HepG2 (cell line): ENCODE results near the gene DNALI1. TPM values are rescaled to one million over a fixed set of nuclear protein-coding genes. Genes with fewer than 3 reads are reported as not detected.
A peak's percentile ranks its signal among the peaks of the same experiment; 100 is the strongest.

Source experiments
- DPF2 ChIP-seq: sonication (generic); formaldehyde crosslinking; IDR thresholded peaks from 2 replicates; pipeline ENCODE4 v1.4.0; 2020; ENCODE audit warnings: mild to moderate bottlenecking, low read depth, missing genetic modification reagents, borderline replicate concordance
- GZF1 ChIP-seq: sonication (generic); formaldehyde crosslinking; IDR thresholded peaks from 2 replicates; pipeline ENCODE4 v1.5.1; 2020; ENCODE audit warnings: mild to moderate bottlenecking, missing genetic modification reagents
- HNRNPK ChIP-seq: fragments of 200-400 bp; formaldehyde crosslinking; IDR thresholded peaks from 2 replicates; pipeline ENCODE4 v1.6.1; 2018; ENCODE audit warnings: low read length, low read depth, moderate library complexity, mild to moderate bottlenecking; ENCODE audit not compliant: poor library complexity, severe bottlenecking
- PITX1 ChIP-seq: sonication (generic); formaldehyde crosslinking; IDR thresholded peaks from 2 replicates; pipeline ENCODE4 v1.5.1; 2020; ENCODE audit warnings: mild to moderate bottlenecking, missing genetic modification reagents
- ZBTB7A ChIP-seq: sonication (generic); formaldehyde crosslinking; IDR thresholded peaks from 2 replicates; pipeline ENCODE4 v1.8.0; 2022; ENCODE audit warnings: mild to moderate bottlenecking, missing genetic modification reagents
- ZMAT3 ChIP-seq: sonication (generic); formaldehyde crosslinking; conservative IDR thresholded peaks from 2 replicates; pipeline ENCODE4 v1.7.0; 2021; ENCODE audit warnings: missing genetic modification reagents
- ZMYM3 ChIP-seq: sonication (generic); formaldehyde crosslinking; IDR thresholded peaks from 2 replicates; pipeline ENCODE4 v1.5.1; 2020; ENCODE audit warnings: mild to moderate bottlenecking, missing genetic modification reagents
- ZNF431 ChIP-seq: sonication (generic); formaldehyde crosslinking; IDR thresholded peaks from 2 replicates; pipeline ENCODE4 v1.9.0; 2022; ENCODE audit warnings: missing genetic modification reagents, low read depth, mild to moderate bottlenecking, borderline replicate concordance
- polyA plus RNA-seq, 8 experiments: library from polyadenylated mRNA; depleted of rRNA in 3 of 8; stranded (reverse) in 7 of 8; unstranded in 1 of 8; fragments of >200 nt; fragmentation: Illumina TruSeq in 4 of 8; extraction: Trizol in 4 of 8; gene quantifications; 2 replicates each; pipeline versions ENCODE4 v1.2.1 to v1.2.3, GENCODE V29; 2011 to 2016; ENCODE audit warnings: low read depth in 4 of 8, missing spikeins in 1 of 8, mixed read lengths in 1 of 8; ENCODE audit not compliant: insufficient read depth in 1 of 8
- total RNA-seq, 5 experiments: library from RNA; depleted of rRNA; stranded (reverse); fragments of >200 nt; fragmentation: Illumina TruSeq; extraction: Trizol; gene quantifications; 2 replicates each; pipeline ENCODE4 v1.2.3, GENCODE V29; 2016; ENCODE audit warnings: low read depth in 1 of 5
- TF ChIP-seq, protein P1 (sequence below): sonication (generic); formaldehyde crosslinking; IDR thresholded peaks from 2 replicates; pipeline ENCODE4 v1.4.0; 2020; ENCODE audit warnings: mild to moderate bottlenecking, missing genetic modification reagents, borderline replicate concordance
- TF ChIP-seq, protein P2 (sequence below): IDR thresholded peaks from 2 replicates; pipeline ENCODE4 v1.6.1; 2016; ENCODE audit warnings: missing genetic modification reagents, missing compliant biosample characterization
- TF ChIP-seq, protein P3 (sequence below): sonication (generic); formaldehyde crosslinking; conservative IDR thresholded peaks from 2 replicates; pipeline ENCODE4 v1.4.0; 2020; ENCODE audit warnings: missing genetic modification reagents
- TF ChIP-seq, protein P4 (sequence below): sonication (generic); formaldehyde crosslinking; IDR thresholded peaks from 2 replicates; pipeline ENCODE4 v1.9.0; 2021; ENCODE audit warnings: missing genetic modification reagents, borderline replicate concordance
- TF ChIP-seq, protein P5 (sequence below): sonication (generic); formaldehyde crosslinking; IDR thresholded peaks from 2 replicates; pipeline ENCODE4 v1.5.0; 2020; ENCODE audit warnings: missing genetic modification reagents, mild to moderate bottlenecking, borderline replicate concordance
- TF ChIP-seq, protein P6 (sequence below): sonication (generic); formaldehyde crosslinking; IDR thresholded peaks from 2 replicates; pipeline ENCODE4 v1.4.0; 2020; ENCODE audit warnings: missing genetic modification reagents

DNALI1 gene
- total and polyA plus RNA-seq, 2 of the 13 experiments (the other 11 are each of a cell fraction or from before 2014, with no cell fraction given): 0.42 to 0.70 TPM

DNA sequence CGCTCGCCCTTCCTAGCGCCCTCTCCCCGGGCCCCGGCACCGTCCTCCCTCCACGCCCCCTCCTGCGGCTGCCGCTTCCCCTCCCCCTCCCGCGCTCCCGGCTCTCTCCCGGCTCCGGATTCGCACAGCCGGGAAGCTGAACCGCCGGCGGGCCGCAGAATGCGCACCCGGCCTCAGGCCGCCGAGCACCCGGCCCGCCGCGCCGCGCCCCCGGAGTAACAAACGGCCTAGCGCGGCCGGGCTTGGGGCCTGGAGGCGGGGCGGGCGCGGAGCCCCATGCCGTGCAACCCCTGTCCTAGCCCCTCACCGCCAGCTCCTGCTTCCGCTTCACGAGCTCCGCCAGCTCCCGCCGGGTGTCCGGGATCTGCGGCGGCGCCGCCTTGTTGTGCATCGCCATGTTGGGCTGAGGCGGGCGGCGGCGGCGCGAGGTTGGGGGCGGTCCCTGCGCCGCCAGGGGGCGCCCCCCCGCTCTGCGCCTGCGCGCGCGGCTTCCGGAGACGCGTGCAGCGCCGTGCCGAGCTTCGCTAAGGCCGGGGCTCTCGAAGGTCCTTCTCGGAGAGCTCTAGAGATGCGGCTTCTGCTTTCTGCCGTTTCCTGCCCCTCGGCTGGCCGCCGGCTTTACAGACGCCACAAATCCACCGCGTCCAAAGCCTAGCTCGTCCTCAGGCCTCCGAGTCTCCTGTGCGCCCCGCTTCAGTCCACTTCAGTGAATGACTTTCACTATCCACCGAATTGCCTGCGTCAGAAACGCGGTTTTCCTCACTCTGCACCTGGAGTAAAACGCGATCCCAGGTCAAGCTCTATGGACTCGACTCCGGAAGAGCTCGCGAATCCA lies 42.2 kb upstream of the DNALI1 start, which contains the start of gene MEAF6 (continued):
- peak; percentile 44 for TF ChIP-seq HNRNPK
- TF ChIP-seq, protein P1, sequence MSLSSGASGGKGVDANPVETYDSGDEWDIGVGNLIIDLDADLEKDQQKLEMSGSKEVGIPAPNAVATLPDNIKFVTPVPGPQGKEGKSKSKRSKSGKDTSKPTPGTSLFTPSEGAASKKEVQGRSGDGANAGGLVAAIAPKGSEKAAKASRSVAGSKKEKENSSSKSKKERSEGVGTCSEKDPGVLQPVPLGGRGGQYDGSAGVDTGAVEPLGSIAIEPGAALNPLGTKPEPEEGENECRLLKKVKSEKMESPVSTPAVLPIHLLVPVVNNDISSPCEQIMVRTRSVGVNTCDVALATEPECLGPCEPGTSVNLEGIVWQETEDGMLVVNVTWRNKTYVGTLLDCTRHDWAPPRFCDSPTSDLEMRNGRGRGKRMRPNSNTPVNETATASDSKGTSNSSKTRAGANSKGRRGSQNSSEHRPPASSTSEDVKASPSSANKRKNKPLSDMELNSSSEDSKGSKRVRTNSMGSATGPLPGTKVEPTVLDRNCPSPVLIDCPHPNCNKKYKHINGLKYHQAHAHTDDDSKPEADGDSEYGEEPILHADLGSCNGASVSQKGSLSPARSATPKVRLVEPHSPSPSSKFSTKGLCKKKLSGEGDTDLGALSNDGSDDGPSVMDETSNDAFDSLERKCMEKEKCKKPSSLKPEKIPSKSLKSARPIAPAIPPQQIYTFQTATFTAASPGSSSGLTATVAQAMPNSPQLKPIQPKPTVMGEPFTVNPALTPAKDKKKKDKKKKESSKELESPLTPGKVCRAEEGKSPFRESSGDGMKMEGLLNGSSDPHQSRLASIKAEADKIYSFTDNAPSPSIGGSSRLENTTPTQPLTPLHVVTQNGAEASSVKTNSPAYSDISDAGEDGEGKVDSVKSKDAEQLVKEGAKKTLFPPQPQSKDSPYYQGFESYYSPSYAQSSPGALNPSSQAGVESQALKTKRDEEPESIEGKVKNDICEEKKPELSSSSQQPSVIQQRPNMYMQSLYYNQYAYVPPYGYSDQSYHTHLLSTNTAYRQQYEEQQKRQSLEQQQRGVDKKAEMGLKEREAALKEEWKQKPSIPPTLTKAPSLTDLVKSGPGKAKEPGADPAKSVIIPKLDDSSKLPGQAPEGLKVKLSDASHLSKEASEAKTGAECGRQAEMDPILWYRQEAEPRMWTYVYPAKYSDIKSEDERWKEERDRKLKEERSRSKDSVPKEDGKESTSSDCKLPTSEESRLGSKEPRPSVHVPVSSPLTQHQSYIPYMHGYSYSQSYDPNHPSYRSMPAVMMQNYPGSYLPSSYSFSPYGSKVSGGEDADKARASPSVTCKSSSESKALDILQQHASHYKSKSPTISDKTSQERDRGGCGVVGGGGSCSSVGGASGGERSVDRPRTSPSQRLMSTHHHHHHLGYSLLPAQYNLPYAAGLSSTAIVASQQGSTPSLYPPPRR (CRISPR knock-in tag): peak; percentile 42; the same call in 1 of the 2 replicates
- 0 out of 2 replicates have a peak, but pooled peaks have one; percentile 30 for TF ChIP-seq GZF1 (CRISPR knock-in tag)
- TF ChIP-seq, protein P2, sequence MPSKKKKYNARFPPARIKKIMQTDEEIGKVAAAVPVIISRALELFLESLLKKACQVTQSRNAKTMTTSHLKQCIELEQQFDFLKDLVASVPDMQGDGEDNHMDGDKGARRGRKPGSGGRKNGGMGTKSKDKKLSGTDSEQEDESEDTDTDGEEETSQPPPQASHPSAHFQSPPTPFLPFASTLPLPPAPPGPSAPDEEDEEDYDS (CRISPR knock-in tag): peak; percentile 45; the same call in 1 of the 2 replicates
- peak; percentile 63; the same call in 1 of the 2 replicates for TF ChIP-seq PITX1 (CRISPR knock-in tag)
- TF ChIP-seq, protein P3, sequence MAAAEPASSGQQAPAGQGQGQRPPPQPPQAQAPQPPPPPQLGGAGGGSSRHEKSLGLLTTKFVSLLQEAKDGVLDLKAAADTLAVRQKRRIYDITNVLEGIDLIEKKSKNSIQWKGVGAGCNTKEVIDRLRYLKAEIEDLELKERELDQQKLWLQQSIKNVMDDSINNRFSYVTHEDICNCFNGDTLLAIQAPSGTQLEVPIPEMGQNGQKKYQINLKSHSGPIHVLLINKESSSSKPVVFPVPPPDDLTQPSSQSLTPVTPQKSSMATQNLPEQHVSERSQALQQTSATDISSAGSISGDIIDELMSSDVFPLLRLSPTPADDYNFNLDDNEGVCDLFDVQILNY (CRISPR knock-in tag): no peak
- TF ChIP-seq DPF2 (CRISPR knock-in tag): no peak
- TF ChIP-seq ZNF431 (CRISPR knock-in tag): no peak; the same call in 1 of the 2 replicates
- 0 out of 2 replicates have a peak, but pooled peaks have one; percentile 25 for TF ChIP-seq ZMAT3 (CRISPR knock-in tag)
- 0 out of 2 replicates have a peak, but pooled peaks have one; percentile 4 for TF ChIP-seq ZBTB7A
- TF ChIP-seq, protein P4, sequence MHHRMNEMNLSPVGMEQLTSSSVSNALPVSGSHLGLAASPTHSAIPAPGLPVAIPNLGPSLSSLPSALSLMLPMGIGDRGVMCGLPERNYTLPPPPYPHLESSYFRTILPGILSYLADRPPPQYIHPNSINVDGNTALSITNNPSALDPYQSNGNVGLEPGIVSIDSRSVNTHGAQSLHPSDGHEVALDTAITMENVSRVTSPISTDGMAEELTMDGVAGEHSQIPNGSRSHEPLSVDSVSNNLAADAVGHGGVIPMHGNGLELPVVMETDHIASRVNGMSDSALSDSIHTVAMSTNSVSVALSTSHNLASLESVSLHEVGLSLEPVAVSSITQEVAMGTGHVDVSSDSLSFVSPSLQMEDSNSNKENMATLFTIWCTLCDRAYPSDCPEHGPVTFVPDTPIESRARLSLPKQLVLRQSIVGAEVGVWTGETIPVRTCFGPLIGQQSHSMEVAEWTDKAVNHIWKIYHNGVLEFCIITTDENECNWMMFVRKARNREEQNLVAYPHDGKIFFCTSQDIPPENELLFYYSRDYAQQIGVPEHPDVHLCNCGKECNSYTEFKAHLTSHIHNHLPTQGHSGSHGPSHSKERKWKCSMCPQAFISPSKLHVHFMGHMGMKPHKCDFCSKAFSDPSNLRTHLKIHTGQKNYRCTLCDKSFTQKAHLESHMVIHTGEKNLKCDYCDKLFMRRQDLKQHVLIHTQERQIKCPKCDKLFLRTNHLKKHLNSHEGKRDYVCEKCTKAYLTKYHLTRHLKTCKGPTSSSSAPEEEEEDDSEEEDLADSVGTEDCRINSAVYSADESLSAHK (CRISPR knock-in tag): no peak
- TF ChIP-seq, protein P5, sequence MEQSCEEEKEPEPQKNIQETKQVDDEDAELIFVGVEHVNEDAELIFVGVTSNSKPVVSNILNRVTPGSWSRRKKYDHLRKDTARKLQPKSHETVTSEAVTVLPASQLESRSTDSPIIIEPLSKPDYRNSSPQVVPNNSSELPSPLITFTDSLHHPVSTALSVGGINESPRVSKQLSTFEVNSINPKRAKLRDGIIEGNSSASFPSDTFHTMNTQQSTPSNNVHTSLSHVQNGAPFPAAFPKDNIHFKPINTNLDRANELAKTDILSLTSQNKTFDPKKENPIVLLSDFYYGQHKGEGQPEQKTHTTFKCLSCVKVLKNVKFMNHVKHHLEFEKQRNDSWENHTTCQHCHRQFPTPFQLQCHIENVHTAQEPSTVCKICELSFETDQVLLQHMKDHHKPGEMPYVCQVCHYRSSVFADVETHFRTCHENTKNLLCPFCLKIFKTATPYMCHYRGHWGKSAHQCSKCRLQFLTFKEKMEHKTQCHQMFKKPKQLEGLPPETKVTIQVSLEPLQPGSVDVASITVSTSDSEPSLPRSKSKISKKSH (CRISPR knock-in tag): peak; percentile 74; the same call in 1 of the 2 replicates
- TF ChIP-seq, protein P6, sequence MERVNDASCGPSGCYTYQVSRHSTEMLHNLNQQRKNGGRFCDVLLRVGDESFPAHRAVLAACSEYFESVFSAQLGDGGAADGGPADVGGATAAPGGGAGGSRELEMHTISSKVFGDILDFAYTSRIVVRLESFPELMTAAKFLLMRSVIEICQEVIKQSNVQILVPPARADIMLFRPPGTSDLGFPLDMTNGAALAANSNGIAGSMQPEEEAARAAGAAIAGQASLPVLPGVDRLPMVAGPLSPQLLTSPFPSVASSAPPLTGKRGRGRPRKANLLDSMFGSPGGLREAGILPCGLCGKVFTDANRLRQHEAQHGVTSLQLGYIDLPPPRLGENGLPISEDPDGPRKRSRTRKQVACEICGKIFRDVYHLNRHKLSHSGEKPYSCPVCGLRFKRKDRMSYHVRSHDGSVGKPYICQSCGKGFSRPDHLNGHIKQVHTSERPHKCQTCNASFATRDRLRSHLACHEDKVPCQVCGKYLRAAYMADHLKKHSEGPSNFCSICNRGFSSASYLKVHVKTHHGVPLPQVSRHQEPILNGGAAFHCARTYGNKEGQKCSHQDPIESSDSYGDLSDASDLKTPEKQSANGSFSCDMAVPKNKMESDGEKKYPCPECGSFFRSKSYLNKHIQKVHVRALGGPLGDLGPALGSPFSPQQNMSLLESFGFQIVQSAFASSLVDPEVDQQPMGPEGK (CRISPR knock-in tag): peak; percentile 23
- peak; percentile 44; the same call in 1 of the 2 replicates for TF ChIP-seq ZMYM3 (CRISPR knock-in tag)
